GM18498 (cell line): ENCODE results near the gene TACR2.
"Not testable (repeated sequence)": the region's sequence is repeated elsewhere in the genome, so short reads cannot be mapped to it uniquely, and the experiment has no call there.

Experiments
- ATAC-seq: cut with Tn5 transposase; IDR thresholded peaks from one replicate; pipeline ENCODE4 v1.9.1; 2021; ENCODE audit warnings: mild to moderate bottlenecking, moderate library complexity; ENCODE audit not compliant: unreplicated experiment

The TACR2 gene

DNA sequence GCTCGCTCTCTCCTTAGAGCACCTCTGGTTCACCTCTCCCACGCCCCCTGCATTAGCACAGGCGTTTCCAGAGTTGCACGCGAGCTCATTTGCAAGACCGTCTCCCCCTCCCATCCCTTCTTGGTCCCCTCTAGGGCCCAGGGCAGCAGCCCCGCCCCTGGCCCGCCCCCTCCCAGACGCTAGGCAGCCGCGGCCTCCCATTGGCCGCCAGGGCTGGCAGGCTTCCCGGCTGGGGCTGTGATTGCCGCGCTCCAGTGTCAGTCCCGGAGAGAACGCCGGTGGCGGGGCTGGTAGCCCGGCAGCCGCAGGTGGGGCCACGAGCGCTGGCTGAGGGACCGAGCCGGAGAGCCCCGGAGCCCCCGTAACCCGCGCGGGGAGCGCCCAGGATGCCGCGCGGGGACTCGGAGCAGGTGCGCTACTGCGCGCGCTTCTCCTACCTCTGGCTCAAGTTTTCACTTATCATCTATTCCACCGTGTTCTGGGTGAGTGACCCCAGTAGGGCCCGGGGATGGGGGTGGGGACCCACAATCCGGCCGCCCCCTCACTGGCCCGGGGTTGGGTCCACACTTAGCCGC, 34.6 kb upstream of the TACR2 start, which contains the start of gene TSPAN15:
Gene TSPAN15 (plus strand): TSS at position 257 of the 575 bp plus-strand sequence. CDS start 130 bp downstream, at position 387.
- ATAC-seq = peak; percentile 93

- not testable (repeated sequence) for ATAC-seq
Observed at GRCh38 chr10:69450395-69450794, 33.7 kb upstream of the TACR2 start.

GRCh38 chr10:69449841-69450240, 33.1 kb upstream of the TACR2 start:
- peak; percentile 47 for ATAC-seq

- no peak for ATAC-seq
Observed at GRCh38 chr10:69446650-69447151, 30.0 kb upstream of the TACR2 start.

DNA sequence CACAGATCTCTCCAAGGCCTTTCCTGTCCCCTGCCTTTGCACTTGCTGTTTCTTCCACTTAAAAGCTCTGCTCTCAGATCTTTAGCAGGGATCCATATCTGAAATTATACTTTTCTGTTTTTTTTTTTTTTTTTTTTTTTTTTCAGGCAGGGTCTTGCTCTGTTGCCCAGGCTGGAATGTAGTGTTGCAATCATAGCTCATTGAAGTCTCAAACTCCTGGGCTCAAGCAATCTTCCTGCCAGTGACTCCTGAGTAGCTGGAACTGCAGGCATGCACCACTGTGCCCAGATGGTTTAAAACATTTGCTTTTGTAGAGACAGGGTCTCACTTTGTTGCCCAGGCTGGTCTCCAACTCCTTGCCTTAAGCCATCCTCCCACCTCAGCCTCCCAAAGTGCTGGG, 29.5 kb upstream of the TACR2 start:
- ATAC-seq = no peak

- ATAC-seq = no peak
Observed at GRCh38 chr10:69445041-69445440, 28.3 kb upstream of the TACR2 start.

DNA sequence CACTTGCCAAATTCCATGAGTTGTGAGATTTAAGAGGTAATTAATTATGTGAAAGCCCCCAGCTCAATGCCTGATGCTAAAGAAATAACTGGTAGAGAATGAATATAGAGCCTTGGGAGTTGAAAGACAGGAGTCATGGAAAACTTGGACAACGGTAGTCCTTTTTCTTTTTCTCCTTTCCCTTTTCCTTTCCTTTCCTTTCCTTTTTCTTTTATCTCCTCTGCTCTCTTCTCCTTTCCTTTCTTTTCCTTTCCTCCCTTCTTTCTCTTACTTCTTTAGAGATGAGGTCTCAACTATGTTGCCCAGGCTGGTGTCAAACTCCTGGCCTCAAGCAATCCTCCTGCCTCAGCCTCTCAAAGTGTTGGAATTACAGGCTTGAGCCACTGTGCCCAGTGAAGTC, 26.6 kb upstream of the TACR2 start:
- ATAC-seq = no peak

DNA sequence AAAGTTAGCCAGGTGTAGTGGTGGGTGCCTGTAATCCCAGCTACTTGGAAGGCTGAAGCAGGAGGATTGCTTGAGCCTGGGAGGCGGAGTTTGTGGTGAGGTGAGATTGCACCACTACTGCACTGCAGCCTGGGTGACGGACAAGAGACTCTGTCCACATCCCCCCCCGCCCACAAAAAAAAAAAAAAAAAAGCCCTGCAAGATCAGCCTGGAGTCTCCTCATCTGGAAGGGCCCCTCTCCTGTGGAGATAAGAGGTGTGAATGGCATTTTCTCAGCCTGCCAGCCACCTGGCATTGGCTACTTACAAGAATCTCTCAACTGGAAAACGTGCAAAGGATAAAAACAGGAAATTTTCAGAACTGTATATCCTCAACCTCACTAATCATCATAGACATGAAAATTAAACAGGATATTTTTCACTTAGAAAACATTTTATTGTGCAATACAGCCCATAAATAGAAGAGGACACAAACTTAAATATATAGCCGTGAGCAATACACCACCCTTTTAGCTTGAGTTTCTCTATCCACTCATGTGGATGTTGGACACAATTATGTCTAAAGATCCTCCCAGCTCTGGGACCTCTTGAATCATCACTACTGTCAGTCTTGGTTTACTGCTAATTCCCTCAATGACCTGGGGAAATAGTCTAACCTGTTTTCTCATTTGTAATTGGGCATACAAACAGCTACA, 23.2 kb upstream of the TACR2 start:
- no peak for ATAC-seq

- ATAC-seq = no peak
Observed at GRCh38 chr10:69439350-69439739, 22.6 kb upstream of the TACR2 start.

GRCh38 chr10:69438536-69439349, 22.0 kb upstream of the TACR2 start:
- no peak for ATAC-seq

DNA sequence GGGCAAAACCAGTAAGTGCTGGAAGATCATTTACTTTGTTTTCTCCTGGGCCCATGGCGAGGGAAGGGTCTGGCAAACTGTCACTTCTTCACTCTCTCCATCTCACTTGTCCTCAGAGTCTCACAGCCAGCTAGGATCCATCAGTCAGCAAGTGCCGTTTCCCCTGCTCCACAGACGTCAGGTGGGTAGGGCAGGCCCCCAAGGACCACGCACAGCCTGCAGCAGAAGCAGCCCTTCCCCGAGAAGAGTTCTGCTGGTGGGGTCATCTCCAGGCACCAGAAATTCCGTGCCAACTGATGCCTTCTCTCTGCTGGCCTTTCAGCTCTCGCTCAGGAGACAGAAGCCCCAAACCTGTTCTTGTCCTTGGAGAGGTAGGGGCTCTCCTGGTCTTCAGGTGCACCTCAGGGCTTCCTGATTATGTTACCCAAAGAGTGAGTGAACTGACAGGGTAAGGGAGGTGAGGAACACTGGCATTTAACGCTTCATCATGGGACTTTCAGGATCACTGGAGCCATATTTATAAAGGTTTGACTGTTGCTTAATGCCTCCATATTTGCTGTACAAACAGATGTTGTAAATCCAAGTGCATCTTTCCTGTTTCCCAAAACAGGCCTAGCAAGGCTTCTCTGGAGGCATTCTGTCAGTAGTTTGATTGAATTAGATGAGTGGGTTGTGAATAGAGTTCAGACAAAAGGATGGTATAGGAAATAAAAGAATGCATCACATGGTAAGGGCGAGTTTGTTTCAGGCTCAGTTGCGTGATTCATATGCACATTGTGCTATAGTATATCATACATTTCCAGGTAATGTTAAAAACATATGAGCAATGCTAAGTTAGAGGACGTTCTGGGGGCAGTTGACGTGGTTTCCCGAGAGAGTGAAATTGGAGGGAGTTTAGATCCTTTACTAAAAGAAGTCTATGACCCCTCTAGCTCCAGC, 20.9 kb upstream of the TACR2 start:
- ATAC-seq = no peak

- ATAC-seq = no peak
Observed at GRCh38 chr10:69435966-69436520, 19.3 kb upstream of the TACR2 start.

GRCh38 chr10:69434926-69435325, 18.2 kb upstream of the TACR2 start:
- ATAC-seq = no peak

DNA sequence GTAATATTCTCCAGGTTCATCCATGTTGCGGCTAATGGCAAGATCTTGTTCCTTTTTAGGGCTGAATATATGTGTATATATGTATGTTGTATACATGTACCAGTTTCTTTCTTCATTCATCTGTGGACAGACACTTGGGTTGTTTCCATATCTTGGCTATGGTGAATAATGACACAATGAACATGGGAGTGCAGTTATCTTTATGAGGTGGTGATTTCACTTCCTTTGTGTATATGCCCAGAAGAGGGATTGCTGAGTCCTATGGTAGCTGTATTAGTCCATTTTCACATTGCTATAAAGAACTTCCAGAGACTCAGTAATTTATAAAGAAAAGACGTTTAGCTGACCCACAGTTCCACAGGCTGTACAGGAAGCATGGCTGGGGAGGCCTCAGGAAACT, 17.5 kb upstream of the TACR2 start:
- no peak for ATAC-seq

DNA sequence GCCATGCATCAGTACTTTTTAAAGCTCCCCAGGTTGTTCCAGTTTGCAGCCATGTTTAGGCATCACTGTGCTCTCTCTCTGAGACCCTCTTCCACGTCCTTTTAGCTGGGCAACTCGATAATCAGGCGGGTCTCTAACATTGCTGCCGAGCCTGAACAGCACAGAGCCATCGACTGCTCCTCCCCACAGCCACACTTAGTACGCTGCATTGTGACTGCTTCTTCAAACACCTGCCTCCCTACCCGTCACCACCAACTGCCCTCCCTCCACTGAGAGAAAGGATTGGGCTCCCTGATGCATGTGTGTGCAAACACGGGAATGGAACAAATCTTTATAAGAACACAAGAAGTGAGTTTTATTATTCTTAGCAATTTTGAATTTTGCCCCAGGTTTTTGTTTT, 11.4 kb upstream of the TACR2 start:
- no peak for ATAC-seq

DNA sequence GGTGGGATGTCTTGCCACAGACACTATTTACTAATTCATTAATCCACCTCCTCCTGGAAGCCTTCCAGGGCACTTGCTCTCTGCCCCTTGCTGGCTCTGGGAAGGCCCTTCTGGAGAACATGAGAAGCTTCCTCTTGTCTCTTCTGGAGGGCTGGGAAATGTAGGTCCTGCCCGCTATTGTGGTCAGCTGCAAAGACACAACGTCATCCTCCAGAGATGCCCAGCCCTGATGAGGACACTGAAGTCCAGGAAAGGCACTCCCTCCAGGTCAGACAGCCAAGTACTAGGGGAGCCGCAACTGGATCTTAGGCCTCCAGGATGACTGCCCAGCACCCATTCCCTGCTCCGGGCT, 9.6 kb upstream of the TACR2 start:
- no peak for ATAC-seq

DNA sequence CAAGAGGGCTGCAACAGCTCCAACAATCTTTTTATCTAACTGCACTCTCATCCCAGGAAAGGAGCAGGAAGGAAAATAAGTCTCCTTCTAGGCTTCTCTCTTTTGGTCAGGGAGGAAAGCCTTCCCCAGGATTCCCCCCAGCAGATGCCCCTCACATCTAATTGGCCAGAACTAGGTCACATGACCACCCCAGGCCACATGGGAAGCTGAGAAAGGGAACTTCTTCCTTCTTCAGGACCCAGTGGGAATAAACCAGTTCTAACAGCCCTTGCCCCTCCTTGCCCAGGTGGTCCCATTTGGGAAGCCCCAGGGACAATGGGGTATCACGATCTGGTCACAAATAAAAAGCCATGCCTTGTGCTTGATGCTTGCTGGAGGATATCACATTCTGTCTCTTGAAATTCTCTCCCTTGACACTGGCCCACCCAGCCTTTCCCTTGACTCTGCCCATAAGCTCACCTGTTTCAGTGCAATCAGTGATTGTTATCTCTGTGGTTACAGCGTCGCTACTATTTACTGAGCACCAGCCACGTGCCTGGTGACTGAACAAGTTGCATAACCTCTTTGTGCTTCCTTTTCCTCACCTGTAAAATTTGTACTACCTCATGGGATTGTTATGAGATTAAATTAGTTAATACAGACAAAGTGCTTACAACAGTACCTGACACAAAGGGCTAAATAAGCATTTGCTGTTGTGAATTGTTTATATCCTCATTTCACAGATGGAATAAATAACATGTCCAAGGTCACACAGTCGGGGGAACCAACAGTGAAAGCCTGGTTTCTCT, 9.0 kb upstream of the TACR2 start:
- ATAC-seq = no peak

DNA sequence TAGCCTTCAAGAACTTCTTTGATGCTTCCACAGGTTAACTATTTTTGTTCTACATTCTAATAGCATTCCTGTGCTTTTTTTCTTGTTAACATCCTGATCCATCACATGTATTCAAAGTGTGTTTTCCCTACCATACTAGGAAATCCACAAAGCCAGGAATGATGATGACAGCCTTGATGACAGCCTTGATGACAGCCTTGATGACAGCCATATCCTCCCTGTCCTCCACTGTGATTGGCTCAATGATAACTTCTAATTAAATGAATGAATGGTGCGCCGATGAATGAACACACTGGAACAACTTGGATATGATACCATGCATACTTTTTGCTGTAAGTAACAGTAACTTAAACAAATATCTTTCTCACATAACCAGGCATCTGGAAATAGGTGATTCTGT, 8.3 kb upstream of the TACR2 start:
- ATAC-seq = no peak

- ATAC-seq = no peak
Observed at GRCh38 chr10:69422676-69423075, 6.0 kb upstream of the TACR2 start.
